ENCODE measurements around the gene MKS1. TPM values are rescaled to one million over a fixed set of nuclear protein-coding genes. Genes with fewer than 3 reads are reported as not detected.

Gene MKS1
- total and polyA plus RNA-seq, 2 donors (not counting 3 experiments of a cell fraction or from before 2014, with no cell fraction given): 12.2 to 13.2 TPM

DNA sequence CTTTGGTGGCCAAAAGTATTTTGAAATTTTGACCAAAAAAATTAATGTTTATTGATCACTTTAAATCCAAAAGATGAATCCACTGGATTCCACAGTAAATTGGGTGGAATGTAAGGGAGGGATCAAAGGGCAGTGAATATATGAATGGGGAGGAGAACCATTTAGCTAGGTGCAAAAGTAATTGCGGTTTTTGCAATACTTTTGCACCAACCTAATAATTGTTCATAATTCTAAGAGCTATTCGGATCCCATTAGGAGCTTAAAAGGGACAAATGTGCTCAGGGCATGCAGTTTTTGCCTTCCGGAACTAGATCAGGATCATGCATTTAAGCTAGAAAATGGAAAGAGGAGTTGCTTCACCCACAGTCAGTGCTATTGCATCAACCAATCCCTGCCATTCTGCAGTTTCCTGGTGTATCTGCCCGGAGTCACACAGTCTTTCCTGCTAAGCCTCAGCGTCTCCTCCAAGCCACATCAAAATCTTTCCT, 19.1 kb upstream of the MKS1 start, which contains the start of gene LPO:
Gene LPO (plus strand): TSS at position 438 of the 488 bp plus-strand sequence. CDS start 4,396 bp downstream, outside the sequence.
- H3K9me3 ChIP-seq (replicated peaks; ENCODE audit: control insufficient read depth, insufficient read depth, low read length): no peaks in the 10 kb centered on the region
- no peak within 1 kb of the TSS for H2AFZ ChIP-seq (ENCODE audit: low read depth, low read length)
- DNase-seq (ENCODE audit: low read depth, low spot score) (no peak), FAIRE-seq (no peak)
- no peaks in the 10 kb centered on the region for H3K4me1 ChIP-seq (ENCODE audit: control insufficient read depth, extremely low read depth, insufficient read depth, low read length)
- no peaks in the 10 kb centered on the region for H3K9me1 ChIP-seq (replicated peaks; ENCODE audit: control insufficient read depth, extremely low read depth, insufficient read depth, low read length)
- H3K27me3 ChIP-seq (ENCODE audit: control insufficient read depth in 2 of 2, insufficient read depth in 2 of 2, low read length in 2 of 2): peaks cover 12 to 29% of the 10 kb centered on the region in 2 experiments
- no peak for TF ChIP-seq GATA2 (IDR thresholded peaks at IDR 0.05; ENCODE audit: insufficient read depth, insufficient read length, low read depth, low read length)
- no peak for TF ChIP-seq MYC (IDR thresholded peaks at IDR 0.05; ENCODE audit: low read depth, low read length)
- TF ChIP-seq POLR2A (IDR thresholded peaks at IDR 0.05; ENCODE audit: low read depth, low read length): no peak
- TF ChIP-seq JUN (IDR thresholded peaks at IDR 0.05; ENCODE audit: borderline replicate concordance, insufficient read depth, insufficient read length, low read depth): no peak
- no peak for TF ChIP-seq EZH2 (IDR thresholded peaks at IDR 0.05; ENCODE audit: borderline replicate concordance, low read depth, low read length, severe bottlenecking)
- no peak for TF ChIP-seq FOS (IDR thresholded peaks at IDR 0.05; ENCODE audit: borderline replicate concordance, insufficient read depth, low read length)
- TF ChIP-seq, protein P1, sequence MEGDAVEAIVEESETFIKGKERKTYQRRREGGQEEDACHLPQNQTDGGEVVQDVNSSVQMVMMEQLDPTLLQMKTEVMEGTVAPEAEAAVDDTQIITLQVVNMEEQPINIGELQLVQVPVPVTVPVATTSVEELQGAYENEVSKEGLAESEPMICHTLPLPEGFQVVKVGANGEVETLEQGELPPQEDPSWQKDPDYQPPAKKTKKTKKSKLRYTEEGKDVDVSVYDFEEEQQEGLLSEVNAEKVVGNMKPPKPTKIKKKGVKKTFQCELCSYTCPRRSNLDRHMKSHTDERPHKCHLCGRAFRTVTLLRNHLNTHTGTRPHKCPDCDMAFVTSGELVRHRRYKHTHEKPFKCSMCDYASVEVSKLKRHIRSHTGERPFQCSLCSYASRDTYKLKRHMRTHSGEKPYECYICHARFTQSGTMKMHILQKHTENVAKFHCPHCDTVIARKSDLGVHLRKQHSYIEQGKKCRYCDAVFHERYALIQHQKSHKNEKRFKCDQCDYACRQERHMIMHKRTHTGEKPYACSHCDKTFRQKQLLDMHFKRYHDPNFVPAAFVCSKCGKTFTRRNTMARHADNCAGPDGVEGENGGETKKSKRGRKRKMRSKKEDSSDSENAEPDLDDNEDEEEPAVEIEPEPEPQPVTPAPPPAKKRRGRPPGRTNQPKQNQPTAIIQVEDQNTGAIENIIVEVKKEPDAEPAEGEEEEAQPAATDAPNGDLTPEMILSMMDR (IDR thresholded peaks at IDR 0.05; ENCODE audit: extremely low read depth in 1 of 2, insufficient read depth in 1 of 2, low read depth in 1 of 2, low read length in 2 of 2): no peak
- TF ChIP-seq, protein P2, sequence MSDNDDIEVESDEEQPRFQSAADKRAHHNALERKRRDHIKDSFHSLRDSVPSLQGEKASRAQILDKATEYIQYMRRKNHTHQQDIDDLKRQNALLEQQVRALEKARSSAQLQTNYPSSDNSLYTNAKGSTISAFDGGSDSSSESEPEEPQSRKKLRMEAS (IDR thresholded peaks at IDR 0.05; ENCODE audit: insufficient read depth, insufficient read length): no peak
- no peak for TF ChIP-seq POLR2AphosphoS5 (IDR thresholded peaks at IDR 0.05; ENCODE audit: insufficient read depth, low read depth, low read length)
- dilution Hi-C loops (cut with MboI; ENCODE audit: extremely low pct_ligation_motif_present, low sequenced_read_pairs): no loop called here
- H3K27ac ChIP-seq (ENCODE audit: insufficient read depth, low read depth, low read length): no peak within 1 kb of the TSS
- no peaks in the 10 kb centered on the region for H3K79me2 ChIP-seq (ENCODE audit: control insufficient read depth, insufficient read depth, low read length)
- no peaks in the 10 kb centered on the region for H3K36me3 ChIP-seq (ENCODE audit: control insufficient read depth in 2 of 2, extremely low read depth in 1 of 2, insufficient read depth in 2 of 2, low read length in 2 of 2)
- CTCF ChIA-PET: interaction anchor here (0.6 to 4.4 kb wide), 3 partner anchors 9 to 486 kb away, joined by 3 to 30 read pairs (median 4); no protein-coding TSS in a partner anchor
- H3K9ac ChIP-seq (replicated peaks; ENCODE audit: extremely low read depth, insufficient read depth, low read length): no peak within 1 kb of the TSS
- H4K20me1 ChIP-seq (replicated peaks; ENCODE audit: control insufficient read depth, extremely low read depth, insufficient read depth, low read length): no peaks in the 10 kb centered on the region
- intact Hi-C loops (cut with micrococcal nuclease): no loop called here
- no TSS peak for BruUV-seq (replicated peaks)
- POLR2A ChIA-PET: no interaction called here
- H3K4me3 ChIP-seq (replicated peaks in 1 of 3; ENCODE audit: insufficient read depth in 1 of 3, low read depth in 1 of 3, low read length in 3 of 3): no peak within 1 kb of the TSS
- H3K4me2 ChIP-seq (ENCODE audit: insufficient read depth, low read length): no peak within 1 kb of the TSS
